Measurements from ENCODE around the gene PCDH19.

Gene PCDH19

GRCh38 chrX:100395781-100396180 lies 14.3 kb downstream of the PCDH19 start:
- no peak for TF ChIP-seq RARB (CRISPR knock-in tag; IDR thresholded peaks at IDR 0.05)
- no peak for ATAC-seq

GRCh38 chrX:100381619-100382018 lies 28.5 kb downstream of the PCDH19 start:
- ATAC-seq: no peak
- TF ChIP-seq PATZ1 (CRISPR knock-in tag; IDR thresholded peaks at IDR 0.05; ENCODE audit: borderline replicate concordance): no peak
- TF ChIP-seq CSDC2 (CRISPR knock-in tag; IDR thresholded peaks at IDR 0.05): no peak
- no peak for TF ChIP-seq SNAI2 (CRISPR knock-in tag; IDR thresholded peaks at IDR 0.05)
- TF ChIP-seq ARNTL (CRISPR knock-in tag; IDR thresholded peaks at IDR 0.05; ENCODE audit: borderline replicate concordance, low read depth): no peak

GRCh38 chrX:100379388-100379986 lies 30.6 kb downstream of the PCDH19 start:
- TF ChIP-seq ZC3H10 (CRISPR knock-in tag; IDR thresholded peaks at IDR 0.05) (no peak), PPARA (CRISPR knock-in tag; IDR thresholded peaks at IDR 0.05; ENCODE audit: borderline replicate concordance) (no peak), TOX (CRISPR knock-in tag; IDR thresholded peaks at IDR 0.05; ENCODE audit: borderline replicate concordance) (no peak), CREB5 (CRISPR knock-in tag; IDR thresholded peaks at IDR 0.05; ENCODE audit: low read depth) (no peak), ZFP30 (CRISPR knock-in tag; IDR thresholded peaks at IDR 0.05) (no peak), ZNF70 (CRISPR knock-in tag; IDR thresholded peaks at IDR 0.05) (no peak), ESRRG (CRISPR knock-in tag; IDR thresholded peaks at IDR 0.05) (no peak), ZFP3 (CRISPR knock-in tag; IDR thresholded peaks at IDR 0.05) (no peak), SNAI2 (CRISPR knock-in tag; IDR thresholded peaks at IDR 0.05) (no peak), ISL1 (CRISPR knock-in tag; IDR thresholded peaks at IDR 0.05) (no peak), ZNF565 (CRISPR knock-in tag; conservative IDR thresholded peaks at IDR 0.05; ENCODE audit: low read depth) (no peak), TCF4 (CRISPR knock-in tag; IDR thresholded peaks at IDR 0.05; ENCODE audit: borderline replicate concordance) (no peak), PATZ1 (CRISPR knock-in tag; IDR thresholded peaks at IDR 0.05; ENCODE audit: borderline replicate concordance) (no peak), ZNF8 (CRISPR knock-in tag; IDR thresholded peaks at IDR 0.05) (no peak), CSDC2 (CRISPR knock-in tag; IDR thresholded peaks at IDR 0.05) (no peak)
- TF ChIP-seq, protein P1, sequence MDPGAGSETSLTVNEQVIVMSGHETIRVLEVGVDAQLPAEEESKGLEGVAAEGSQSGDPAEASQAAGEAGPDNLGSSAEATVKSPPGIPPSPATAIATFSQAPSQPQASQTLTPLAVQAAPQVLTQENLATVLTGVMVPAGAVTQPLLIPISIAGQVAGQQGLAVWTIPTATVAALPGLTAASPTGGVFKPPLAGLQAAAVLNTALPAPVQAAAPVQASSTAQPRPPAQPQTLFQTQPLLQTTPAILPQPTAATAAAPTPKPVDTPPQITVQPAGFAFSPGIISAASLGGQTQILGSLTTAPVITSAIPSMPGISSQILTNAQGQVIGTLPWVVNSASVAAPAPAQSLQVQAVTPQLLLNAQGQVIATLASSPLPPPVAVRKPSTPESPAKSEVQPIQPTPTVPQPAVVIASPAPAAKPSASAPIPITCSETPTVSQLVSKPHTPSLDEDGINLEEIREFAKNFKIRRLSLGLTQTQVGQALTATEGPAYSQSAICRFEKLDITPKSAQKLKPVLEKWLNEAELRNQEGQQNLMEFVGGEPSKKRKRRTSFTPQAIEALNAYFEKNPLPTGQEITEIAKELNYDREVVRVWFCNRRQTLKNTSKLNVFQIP (CRISPR knock-in tag; IDR thresholded peaks at IDR 0.05; ENCODE audit: borderline replicate concordance, low read depth): no peak
- TF ChIP-seq, protein P2, sequence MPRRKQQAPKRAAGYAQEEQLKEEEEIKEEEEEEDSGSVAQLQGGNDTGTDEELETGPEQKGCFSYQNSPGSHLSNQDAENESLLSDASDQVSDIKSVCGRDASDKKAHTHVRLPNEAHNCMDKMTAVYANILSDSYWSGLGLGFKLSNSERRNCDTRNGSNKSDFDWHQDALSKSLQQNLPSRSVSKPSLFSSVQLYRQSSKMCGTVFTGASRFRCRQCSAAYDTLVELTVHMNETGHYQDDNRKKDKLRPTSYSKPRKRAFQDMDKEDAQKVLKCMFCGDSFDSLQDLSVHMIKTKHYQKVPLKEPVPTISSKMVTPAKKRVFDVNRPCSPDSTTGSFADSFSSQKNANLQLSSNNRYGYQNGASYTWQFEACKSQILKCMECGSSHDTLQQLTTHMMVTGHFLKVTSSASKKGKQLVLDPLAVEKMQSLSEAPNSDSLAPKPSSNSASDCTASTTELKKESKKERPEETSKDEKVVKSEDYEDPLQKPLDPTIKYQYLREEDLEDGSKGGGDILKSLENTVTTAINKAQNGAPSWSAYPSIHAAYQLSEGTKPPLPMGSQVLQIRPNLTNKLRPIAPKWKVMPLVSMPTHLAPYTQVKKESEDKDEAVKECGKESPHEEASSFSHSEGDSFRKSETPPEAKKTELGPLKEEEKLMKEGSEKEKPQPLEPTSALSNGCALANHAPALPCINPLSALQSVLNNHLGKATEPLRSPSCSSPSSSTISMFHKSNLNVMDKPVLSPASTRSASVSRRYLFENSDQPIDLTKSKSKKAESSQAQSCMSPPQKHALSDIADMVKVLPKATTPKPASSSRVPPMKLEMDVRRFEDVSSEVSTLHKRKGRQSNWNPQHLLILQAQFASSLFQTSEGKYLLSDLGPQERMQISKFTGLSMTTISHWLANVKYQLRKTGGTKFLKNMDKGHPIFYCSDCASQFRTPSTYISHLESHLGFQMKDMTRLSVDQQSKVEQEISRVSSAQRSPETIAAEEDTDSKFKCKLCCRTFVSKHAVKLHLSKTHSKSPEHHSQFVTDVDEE (CRISPR knock-in tag; IDR thresholded peaks at IDR 0.05): no peak
- TF ChIP-seq, protein P3, sequence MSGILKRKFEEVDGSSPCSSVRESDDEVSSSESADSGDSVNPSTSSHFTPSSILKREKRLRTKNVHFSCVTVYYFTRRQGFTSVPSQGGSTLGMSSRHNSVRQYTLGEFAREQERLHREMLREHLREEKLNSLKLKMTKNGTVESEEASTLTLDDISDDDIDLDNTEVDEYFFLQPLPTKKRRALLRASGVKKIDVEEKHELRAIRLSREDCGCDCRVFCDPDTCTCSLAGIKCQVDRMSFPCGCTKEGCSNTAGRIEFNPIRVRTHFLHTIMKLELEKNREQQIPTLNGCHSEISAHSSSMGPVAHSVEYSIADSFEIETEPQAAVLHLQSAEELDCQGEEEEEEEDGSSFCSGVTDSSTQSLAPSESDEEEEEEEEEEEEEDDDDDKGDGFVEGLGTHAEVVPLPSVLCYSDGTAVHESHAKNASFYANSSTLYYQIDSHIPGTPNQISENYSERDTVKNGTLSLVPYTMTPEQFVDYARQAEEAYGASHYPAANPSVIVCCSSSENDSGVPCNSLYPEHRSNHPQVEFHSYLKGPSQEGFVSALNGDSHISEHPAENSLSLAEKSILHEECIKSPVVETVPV (CRISPR knock-in tag; IDR thresholded peaks at IDR 0.05): no peak

More at GRCh38 chrX:100379388-100379986, 30.6 kb downstream of the PCDH19 start:
- ATAC-seq: peak; percentile 83
